Measurements from ENCODE around the gene UBA1.

DNA sequence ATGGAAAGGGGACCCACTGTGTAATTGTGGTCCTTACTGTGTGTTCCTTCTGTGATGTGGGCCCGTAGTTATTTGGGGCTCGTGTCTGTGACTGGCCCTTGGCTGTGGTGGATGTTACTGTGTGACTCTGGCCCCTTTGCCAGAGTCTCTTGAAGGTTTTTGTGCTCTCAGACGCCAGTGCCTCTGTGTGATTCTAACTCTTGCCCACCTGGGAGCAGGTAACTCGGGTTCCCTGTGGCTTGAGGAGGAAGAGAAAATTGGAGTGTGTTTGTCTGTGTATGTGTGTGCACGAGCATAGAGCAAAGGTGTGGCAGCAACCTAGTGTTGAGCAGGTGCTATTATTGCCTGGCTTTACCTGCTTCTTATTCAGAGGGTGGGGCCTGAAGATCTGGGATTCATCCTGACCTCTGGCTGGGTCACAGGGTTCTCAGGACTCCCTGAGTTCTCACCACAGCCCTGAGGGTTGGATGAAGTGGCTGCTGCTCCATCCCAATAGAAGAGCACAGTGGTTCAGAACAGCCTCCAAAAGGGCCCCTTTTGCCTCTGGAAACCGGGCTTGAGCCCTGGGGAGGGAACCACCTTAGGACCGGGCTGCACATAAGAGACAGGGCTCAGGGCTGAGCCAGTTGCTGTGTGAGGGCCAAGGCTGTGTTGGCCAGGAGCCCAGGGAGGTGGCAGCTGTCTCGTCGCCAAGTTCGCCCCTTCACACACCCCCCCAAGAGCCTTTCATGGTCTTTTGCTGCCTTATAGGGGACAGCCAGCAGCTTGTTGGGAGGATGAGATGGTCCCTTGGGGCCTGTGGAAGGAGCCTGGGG is 47.3 kb upstream of the UBA1 start:
- TF ChIP-seq, protein P1, sequence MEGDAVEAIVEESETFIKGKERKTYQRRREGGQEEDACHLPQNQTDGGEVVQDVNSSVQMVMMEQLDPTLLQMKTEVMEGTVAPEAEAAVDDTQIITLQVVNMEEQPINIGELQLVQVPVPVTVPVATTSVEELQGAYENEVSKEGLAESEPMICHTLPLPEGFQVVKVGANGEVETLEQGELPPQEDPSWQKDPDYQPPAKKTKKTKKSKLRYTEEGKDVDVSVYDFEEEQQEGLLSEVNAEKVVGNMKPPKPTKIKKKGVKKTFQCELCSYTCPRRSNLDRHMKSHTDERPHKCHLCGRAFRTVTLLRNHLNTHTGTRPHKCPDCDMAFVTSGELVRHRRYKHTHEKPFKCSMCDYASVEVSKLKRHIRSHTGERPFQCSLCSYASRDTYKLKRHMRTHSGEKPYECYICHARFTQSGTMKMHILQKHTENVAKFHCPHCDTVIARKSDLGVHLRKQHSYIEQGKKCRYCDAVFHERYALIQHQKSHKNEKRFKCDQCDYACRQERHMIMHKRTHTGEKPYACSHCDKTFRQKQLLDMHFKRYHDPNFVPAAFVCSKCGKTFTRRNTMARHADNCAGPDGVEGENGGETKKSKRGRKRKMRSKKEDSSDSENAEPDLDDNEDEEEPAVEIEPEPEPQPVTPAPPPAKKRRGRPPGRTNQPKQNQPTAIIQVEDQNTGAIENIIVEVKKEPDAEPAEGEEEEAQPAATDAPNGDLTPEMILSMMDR (IDR thresholded peaks at IDR 0.05; ENCODE audit: low read depth, low read length, poor library complexity, severe bottlenecking) = no peak
- TF ChIP-seq EZH2phosphoT487 (IDR thresholded peaks at IDR 0.05; ENCODE audit: borderline replicate concordance, low read length) = no peak
